GM18951 (cell line): ENCODE measurements around the gene GOLT1B.
"Not testable (repeated sequence)": the region's sequence is repeated elsewhere in the genome, so short reads cannot be mapped to it uniquely, and the experiment has no call there.

ENCODE experiments used
- POLR2A ChIP-seq: IDR thresholded peaks from 4 replicates; pipeline ENCODE4 v1.6.1; 2011; ENCODE audit warnings: mild to moderate bottlenecking; ENCODE audit not compliant: insufficient read length, insufficient read depth; ENCODE audit errors: extremely low read depth
- in situ Hi-C: fragments of 300-500 bp; cut with MboI; formaldehyde crosslinking; loops from one replicate; pipeline ENCODE4 v1.12.0; 2022; ENCODE audit warnings: low sequenced_read_pairs, mixed read lengths, inconsistent platforms; ENCODE audit not compliant: unreplicated experiment

The GOLT1B gene

GRCh38 chr12:21501258-21502163 lies at the start of gene GOLT1B, which contains the start of gene RECQL:
GOLT1B (plus strand) TSS chr12:21501789; CDS start chr12:21501924, 135 bp downstream.
RECQL (minus strand) TSS chr12:21501635; CDS start chr12:21499570, 2,065 bp downstream.
- TF ChIP-seq POLR2A = peak; percentile 87
- in situ Hi-C loops = no loop called here

GRCh38 chr12:21453312-21453852 lies 48.2 kb upstream of the GOLT1B start:
- in situ Hi-C loops = no loop called here
- TF ChIP-seq POLR2A = no peak

- no peak for TF ChIP-seq POLR2A
- in situ Hi-C loops = no loop called here
Measured at GRCh38 chr12:21456291-21456780, 45.3 kb upstream of the GOLT1B start.

GRCh38 chr12:21459474-21459873 lies 42.1 kb upstream of the GOLT1B start:
- no peak for TF ChIP-seq POLR2A
- in situ Hi-C loops = no loop called here

- in situ Hi-C loops = not testable (repeated sequence)
Measured at GRCh38 chr12:21467334-21467733, 34.3 kb upstream of the GOLT1B start.

- in situ Hi-C loops = no loop called here
- no peak for TF ChIP-seq POLR2A
Measured at GRCh38 chr12:21471294-21471693, 30.3 kb upstream of the GOLT1B start.

GRCh38 chr12:21472197-21472823 lies 29.3 kb upstream of the GOLT1B start:
- no peak for TF ChIP-seq POLR2A
- in situ Hi-C loops = no loop called here

GRCh38 chr12:21475552-21475951 lies 26.0 kb upstream of the GOLT1B start:
- no peak for TF ChIP-seq POLR2A
- in situ Hi-C loops = no loop called here

- TF ChIP-seq POLR2A = no peak
- in situ Hi-C loops = no loop called here
Measured at GRCh38 chr12:21476949-21477348, 24.6 kb upstream of the GOLT1B start.

GRCh38 chr12:21478756-21479455 lies 22.7 kb upstream of the GOLT1B start:
- in situ Hi-C loops = no loop called here
- no peak for TF ChIP-seq POLR2A

GRCh38 chr12:21483531-21483930 lies 18.1 kb upstream of the GOLT1B start:
- no peak for TF ChIP-seq POLR2A
- in situ Hi-C loops = no loop called here

- in situ Hi-C loops = no loop called here
- no peak for TF ChIP-seq POLR2A
Measured at GRCh38 chr12:21485998-21486397, 15.6 kb upstream of the GOLT1B start.

- no peak for TF ChIP-seq POLR2A
- in situ Hi-C loops = no loop called here
Measured at GRCh38 chr12:21499765-21500164, 1.8 kb upstream of the GOLT1B start.
